HL-60 (cell line): ENCODE measurements around the gene MACC1.

Experiments used
- GABPA ChIP-seq: IDR thresholded peaks from 2 replicates; pipeline ENCODE4 v1.6.1; 2012; ENCODE audit warnings: low read depth
- POLR2AphosphoS5 ChIP-seq: IDR thresholded peaks from 2 replicates; pipeline ENCODE4 v1.6.1; 2012; ENCODE audit warnings: low read depth
- SPI1 ChIP-seq: IDR thresholded peaks from 2 replicates; pipeline ENCODE4 v1.6.1; 2012; ENCODE audit warnings: low read depth, mild to moderate bottlenecking, borderline replicate concordance
- TF ChIP-seq, protein P1 (sequence below): IDR thresholded peaks from one replicate; pipeline ENCODE4 v1.5.1; 2011; ENCODE audit warnings: low read length, control low read depth, inconsistent platforms; ENCODE audit not compliant: insufficient read depth
- TF ChIP-seq, protein P2 (sequence below): IDR thresholded peaks from 2 replicates; pipeline ENCODE4 v1.6.1; 2012; ENCODE audit warnings: low read depth; ENCODE audit not compliant: insufficient replicate concordance

DNA sequence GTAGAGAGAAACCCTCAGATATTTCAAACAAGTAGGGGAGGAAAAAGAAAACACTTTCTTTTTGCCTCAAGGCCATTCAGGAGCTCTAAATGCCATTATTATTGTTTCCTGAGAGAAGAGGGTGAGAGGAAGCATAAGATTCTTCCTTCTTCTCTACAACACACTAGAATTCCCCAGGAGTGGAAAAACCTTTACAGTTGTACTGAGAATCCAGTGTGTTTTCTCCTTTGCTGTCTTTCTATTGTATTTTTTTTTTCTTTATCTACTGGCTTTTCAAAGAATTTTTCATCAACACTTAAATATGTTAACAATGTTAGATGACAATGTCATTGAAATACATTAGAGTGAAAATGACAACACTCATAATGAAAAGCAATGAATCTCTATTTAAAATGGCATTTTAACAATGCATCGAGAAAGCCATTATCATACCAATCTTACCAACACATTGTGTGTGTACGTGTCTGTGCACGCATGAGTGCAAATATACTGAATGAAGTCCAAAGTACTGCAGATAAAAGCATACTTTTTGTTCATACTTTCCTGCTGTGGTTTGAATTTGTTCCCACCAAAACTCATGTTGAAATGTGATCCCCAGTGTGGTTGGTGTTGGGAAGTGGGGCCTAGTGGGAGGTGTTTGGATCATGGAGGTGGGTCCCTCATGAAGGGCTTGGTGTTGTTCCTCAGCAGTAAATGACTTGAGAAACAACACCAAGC is 24.2 kb upstream of the MACC1 start:
- TF ChIP-seq, protein P1, sequence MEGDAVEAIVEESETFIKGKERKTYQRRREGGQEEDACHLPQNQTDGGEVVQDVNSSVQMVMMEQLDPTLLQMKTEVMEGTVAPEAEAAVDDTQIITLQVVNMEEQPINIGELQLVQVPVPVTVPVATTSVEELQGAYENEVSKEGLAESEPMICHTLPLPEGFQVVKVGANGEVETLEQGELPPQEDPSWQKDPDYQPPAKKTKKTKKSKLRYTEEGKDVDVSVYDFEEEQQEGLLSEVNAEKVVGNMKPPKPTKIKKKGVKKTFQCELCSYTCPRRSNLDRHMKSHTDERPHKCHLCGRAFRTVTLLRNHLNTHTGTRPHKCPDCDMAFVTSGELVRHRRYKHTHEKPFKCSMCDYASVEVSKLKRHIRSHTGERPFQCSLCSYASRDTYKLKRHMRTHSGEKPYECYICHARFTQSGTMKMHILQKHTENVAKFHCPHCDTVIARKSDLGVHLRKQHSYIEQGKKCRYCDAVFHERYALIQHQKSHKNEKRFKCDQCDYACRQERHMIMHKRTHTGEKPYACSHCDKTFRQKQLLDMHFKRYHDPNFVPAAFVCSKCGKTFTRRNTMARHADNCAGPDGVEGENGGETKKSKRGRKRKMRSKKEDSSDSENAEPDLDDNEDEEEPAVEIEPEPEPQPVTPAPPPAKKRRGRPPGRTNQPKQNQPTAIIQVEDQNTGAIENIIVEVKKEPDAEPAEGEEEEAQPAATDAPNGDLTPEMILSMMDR = no peak
- TF ChIP-seq GABPA (no peak), POLR2AphosphoS5 (no peak), SPI1 (no peak)
- TF ChIP-seq, protein P2, sequence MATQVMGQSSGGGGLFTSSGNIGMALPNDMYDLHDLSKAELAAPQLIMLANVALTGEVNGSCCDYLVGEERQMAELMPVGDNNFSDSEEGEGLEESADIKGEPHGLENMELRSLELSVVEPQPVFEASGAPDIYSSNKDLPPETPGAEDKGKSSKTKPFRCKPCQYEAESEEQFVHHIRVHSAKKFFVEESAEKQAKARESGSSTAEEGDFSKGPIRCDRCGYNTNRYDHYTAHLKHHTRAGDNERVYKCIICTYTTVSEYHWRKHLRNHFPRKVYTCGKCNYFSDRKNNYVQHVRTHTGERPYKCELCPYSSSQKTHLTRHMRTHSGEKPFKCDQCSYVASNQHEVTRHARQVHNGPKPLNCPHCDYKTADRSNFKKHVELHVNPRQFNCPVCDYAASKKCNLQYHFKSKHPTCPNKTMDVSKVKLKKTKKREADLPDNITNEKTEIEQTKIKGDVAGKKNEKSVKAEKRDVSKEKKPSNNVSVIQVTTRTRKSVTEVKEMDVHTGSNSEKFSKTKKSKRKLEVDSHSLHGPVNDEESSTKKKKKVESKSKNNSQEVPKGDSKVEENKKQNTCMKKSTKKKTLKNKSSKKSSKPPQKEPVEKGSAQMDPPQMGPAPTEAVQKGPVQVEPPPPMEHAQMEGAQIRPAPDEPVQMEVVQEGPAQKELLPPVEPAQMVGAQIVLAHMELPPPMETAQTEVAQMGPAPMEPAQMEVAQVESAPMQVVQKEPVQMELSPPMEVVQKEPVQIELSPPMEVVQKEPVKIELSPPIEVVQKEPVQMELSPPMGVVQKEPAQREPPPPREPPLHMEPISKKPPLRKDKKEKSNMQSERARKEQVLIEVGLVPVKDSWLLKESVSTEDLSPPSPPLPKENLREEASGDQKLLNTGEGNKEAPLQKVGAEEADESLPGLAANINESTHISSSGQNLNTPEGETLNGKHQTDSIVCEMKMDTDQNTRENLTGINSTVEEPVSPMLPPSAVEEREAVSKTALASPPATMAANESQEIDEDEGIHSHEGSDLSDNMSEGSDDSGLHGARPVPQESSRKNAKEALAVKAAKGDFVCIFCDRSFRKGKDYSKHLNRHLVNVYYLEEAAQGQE = no peak
